H9 (cell line): ENCODE results near the gene PAH. TPM values are rescaled to one million over a fixed set of nuclear protein-coding genes. Genes with fewer than 3 reads are reported as not detected.
A peak's percentile ranks its signal among the peaks of the same experiment; 100 is the strongest.

Experiments
- DNase-seq: peaks from one replicate; pipeline ENCODE4 v3.0.0-alpha.2; 2017
- H2AFZ ChIP-seq: one replicate; pipeline ENCODE4 v1.6.1; 2013; ENCODE audit warnings: mild to moderate bottlenecking, low read length, control low read depth, moderate library complexity
- H2AK5ac ChIP-seq: 2 replicates; pipeline ENCODE4 v1.6.1; 2013; ENCODE audit warnings: low read length, control low read depth, mixed read lengths; ENCODE audit not compliant: insufficient read length
- H2BK120ac ChIP-seq: one replicate; pipeline ENCODE4 v1.6.1; 2013; ENCODE audit warnings: low read depth, mild to moderate bottlenecking, low read length, control low read depth, inconsistent platforms; ENCODE audit not compliant: poor library complexity, severe bottlenecking
- H2BK12ac ChIP-seq: 2 replicates; pipeline ENCODE4 v1.6.1; 2013; ENCODE audit warnings: low read length, control low read depth, mixed read lengths, low read depth; ENCODE audit not compliant: insufficient read length
- H2BK15ac ChIP-seq: 2 replicates; pipeline ENCODE4 v1.6.1; 2013; ENCODE audit warnings: low read depth, low read length, control low read depth
- H2BK20ac ChIP-seq: one replicate; pipeline ENCODE4 v1.6.1; 2013; ENCODE audit warnings: low read depth, mild to moderate bottlenecking, low read length, control low read depth, inconsistent platforms; ENCODE audit not compliant: poor library complexity, severe bottlenecking
- H2BK5ac ChIP-seq: 2 replicates; pipeline ENCODE4 v1.6.1; 2013; ENCODE audit warnings: low read length, control low read depth, mixed read lengths; ENCODE audit not compliant: insufficient read length
- H3K14ac ChIP-seq: 2 replicates; pipeline ENCODE4 v1.6.1; 2013; ENCODE audit warnings: low read length, control low read depth; ENCODE audit not compliant: insufficient read depth
- H3K18ac ChIP-seq: 2 replicates; pipeline ENCODE4 v1.6.1; 2013; ENCODE audit warnings: low read depth, mild to moderate bottlenecking, mixed read lengths, low read length, control low read depth; ENCODE audit not compliant: insufficient read length
- H3K23ac ChIP-seq: 2 replicates; pipeline ENCODE4 v1.6.1; 2013; ENCODE audit warnings: low read length, control low read depth, mixed read lengths, low read depth; ENCODE audit not compliant: insufficient read length
- H3K23me2 ChIP-seq: 2 replicates; pipeline ENCODE4 v1.6.1; 2013; ENCODE audit warnings: low read depth, mild to moderate bottlenecking, mixed read lengths, low read length, control low read depth; ENCODE audit not compliant: insufficient read length, poor library complexity, severe bottlenecking
- H3K27ac ChIP-seq: 2 replicates; pipeline ENCODE4 v1.5.1; 2013; ENCODE audit warnings: low read length, control low read depth, mixed read lengths, low read depth; ENCODE audit not compliant: insufficient read length
- H3K27me3 ChIP-seq: 2 replicates; pipeline ENCODE4 v1.6.1; 2013; ENCODE audit warnings: low read length, control low read depth, inconsistent platforms; ENCODE audit not compliant: insufficient read depth
- H3K4ac ChIP-seq: 2 replicates; pipeline ENCODE4 v1.6.1; 2013; ENCODE audit warnings: low read depth, mild to moderate bottlenecking, control low read depth, inconsistent platforms, low read length, moderate library complexity
- H3K4me1 ChIP-seq: 2 replicates; pipeline ENCODE4 v1.6.1; 2013; ENCODE audit warnings: low read length, control low read depth, inconsistent platforms; ENCODE audit not compliant: insufficient read depth
- H3K4me2 ChIP-seq: 2 replicates; pipeline ENCODE4 v1.6.1; 2013; ENCODE audit warnings: low read length, control low read depth, mixed read lengths; ENCODE audit not compliant: insufficient read length, insufficient read depth
- H3K56ac ChIP-seq: 2 replicates; pipeline ENCODE4 v1.6.1; 2013; ENCODE audit warnings: low read depth, mild to moderate bottlenecking, mixed read lengths, low read length, control low read depth; ENCODE audit not compliant: insufficient read length
- H3K79me1 ChIP-seq: 2 replicates; pipeline ENCODE4 v1.6.1; 2013; ENCODE audit warnings: low read depth, mild to moderate bottlenecking, moderate library complexity, low read length, control low read depth, inconsistent platforms; ENCODE audit not compliant: insufficient read depth, poor library complexity, severe bottlenecking
- H3K79me2 ChIP-seq: 2 replicates; pipeline ENCODE4 v1.6.1; 2013; ENCODE audit warnings: low read length, control low read depth, inconsistent platforms; ENCODE audit not compliant: insufficient read depth
- H3K9ac ChIP-seq: 2 replicates; pipeline ENCODE4 v1.6.1; 2013; ENCODE audit warnings: low read length, control low read depth, mixed read lengths; ENCODE audit not compliant: insufficient read length; ENCODE audit errors: extremely low read depth
- H3K9me3 ChIP-seq: one replicate; pipeline ENCODE4 v1.6.1; 2013; ENCODE audit warnings: low read depth, low read length, inconsistent platforms; ENCODE audit not compliant: control insufficient read depth
- H3T11ph ChIP-seq: one replicate; pipeline ENCODE4 v1.6.1; 2013; ENCODE audit warnings: mild to moderate bottlenecking, low read length, control low read depth, inconsistent platforms
- H4K20me1 ChIP-seq: one replicate; pipeline ENCODE4 v1.6.1; 2013; ENCODE audit not compliant: control insufficient read depth, insufficient read length, insufficient read depth
- H4K5ac ChIP-seq: 2 replicates; pipeline ENCODE4 v1.6.1; 2013; ENCODE audit warnings: low read depth, mild to moderate bottlenecking, mixed read lengths, low read length, control low read depth; ENCODE audit not compliant: insufficient read length
- H4K8ac ChIP-seq: replicated peaks from 2 replicates; pipeline ENCODE4 v1.6.1; 2013; ENCODE audit warnings: low read length, control low read depth, mixed read lengths, low read depth; ENCODE audit not compliant: insufficient read length
- H4K91ac ChIP-seq: 2 replicates; pipeline ENCODE4 v1.6.1; 2013; ENCODE audit warnings: low read depth, mild to moderate bottlenecking, moderate library complexity, mixed read lengths, low read length, control low read depth; ENCODE audit not compliant: insufficient read length
- H3K27ac Mint-ChIP-seq, 3 experiments: 2 replicates in 2 of 3; 3 replicates in 1 of 3; pipeline ENCODE4 v1.8.0; 2020 to 2021; ENCODE audit warnings: mixed read lengths in 3 of 3, mild to moderate bottlenecking in 1 of 3, moderate library complexity in 1 of 3
- H3K27me3 Mint-ChIP-seq: 2 replicates; pipeline ENCODE4 v1.8.0; 2021; ENCODE audit warnings: low read depth, mild to moderate bottlenecking, moderate library complexity, mixed read lengths
- H3K36me3 Mint-ChIP-seq, 3 experiments: 2 replicates in 2 of 3; 3 replicates in 1 of 3; pipeline ENCODE4 v1.8.0; 2020 to 2021; ENCODE audit warnings: low read depth in 3 of 3, mixed read lengths in 3 of 3; ENCODE audit not compliant: insufficient read depth in 1 of 3
- H3K4me1 Mint-ChIP-seq, 2 experiments: 2 replicates each; pipeline ENCODE4 v1.8.0; 2020; ENCODE audit warnings: mixed read lengths in 2 of 2
- H3K4me3 Mint-ChIP-seq, 2 experiments: 2 replicates in 1 of 2; 3 replicates in 1 of 2; pipeline ENCODE4 v1.8.0; 2020 to 2021; ENCODE audit warnings: mild to moderate bottlenecking in 2 of 2, mixed read lengths in 2 of 2, moderate library complexity in 1 of 2
- H3K9me3 Mint-ChIP-seq, 2 experiments: 2 replicates in 1 of 2; 3 replicates in 1 of 2; pipeline ENCODE4 v1.8.0; 2020; ENCODE audit warnings: mild to moderate bottlenecking in 2 of 2, mixed read lengths in 2 of 2, moderate library complexity in 1 of 2
- CTCF ChIP-seq: fragments of 200-600 bp; sonication (generic); conservative IDR thresholded peaks from 3 replicates; pipeline ENCODE4 v1.8.0; 2021; ENCODE audit warnings: antibody characterized with exemption, mild to moderate bottlenecking
- WGBS: extraction: QIAGEN DNeasy Blood & Tissue Kit; methylation state at CpG from one replicate; pipeline ENCODE4 v1.1.7; 2013; ENCODE audit warnings: missing lambda C conversion rate, low lambda C conversion rate, mixed read lengths; ENCODE audit not compliant: insufficient read length; ENCODE audit errors: extremely low coverage; 5-methylcytosine and 5-hydroxymethylcytosine counted together
- total RNA-seq: library from RNA; stranded (reverse); gene quantifications from 2 replicates; pipeline ENCODE4 v1.2.1, GENCODE V29; 2021

The PAH gene
- total RNA-seq, 1 experiment from 2014 or later: 6.1 TPM

- H3K27ac Mint-ChIP-seq: no peak overlapping the region
- H3K4me3 Mint-ChIP-seq: no peak overlapping the region
- Histone ChIP-seq H2BK12ac (no peak overlapping the region), H2BK20ac (no peak overlapping the region), H4K5ac (no peak overlapping the region), H3K9me3 (no peaks in the 10 kb centered on the region), H3K79me1 (no peaks in the 10 kb centered on the region), H3K23ac (no peak overlapping the region), H2BK15ac (no peak overlapping the region), H3K4ac (no peak overlapping the region), H3K79me2 (no peaks in the 10 kb centered on the region), H2BK5ac (no peak overlapping the region), H3K27me3 (no peaks in the 10 kb centered on the region), H3T11ph (no peak overlapping the region), H3K14ac (no peak overlapping the region), H3K4me1 (no peaks in the 10 kb centered on the region), H3K27ac (no peak overlapping the region), H3K4me2 (no peak overlapping the region), H4K8ac (no peak overlapping the region), H2AFZ (no peak overlapping the region), H2AK5ac (no peak overlapping the region), H3K9ac (no peak overlapping the region), H3K18ac (no peak overlapping the region), H2BK120ac (no peak overlapping the region), H3K56ac (no peak overlapping the region), H4K20me1 (no peaks in the 10 kb centered on the region), H3K23me2 (no peaks in the 10 kb centered on the region), H4K91ac (no peak overlapping the region)
- H3K27me3 Mint-ChIP-seq: peaks cover 1% of the 10 kb centered on the region
- peak; percentile 74 for DNase-seq
- no peaks in the 10 kb centered on the region for H3K36me3 Mint-ChIP-seq
- WGBS: no CpG with 5 or more reads among the region's 8 CpGs
- peak; percentile 90 for TF ChIP-seq CTCF
- no peaks in the 10 kb centered on the region; a peak in 1 of 5 replicates for H3K9me3 Mint-ChIP-seq
- H3K4me1 Mint-ChIP-seq: peaks cover 6 to 9% of the 10 kb centered on the region in 2 experiments
Observed at GRCh38 chr12:102883204-102883799, 33.7 kb downstream of the PAH start.
